ENCODE results near the gene DIAPH2. TPM values are rescaled to one million over a fixed set of nuclear protein-coding genes. Genes with fewer than 3 reads are reported as not detected.

Gene DIAPH2
- total and polyA plus RNA-seq, 2 experiments from 2014 or later, result 7.5 to 8.1 TPM

- H3K27ac ChIP-seq, result no peak overlapping the region
- no peaks in the 10 kb centered on the region for H3K79me2 ChIP-seq (ENCODE audit: insufficient read depth)
- H3K27me3 ChIP-seq (replicated peaks; ENCODE audit: insufficient read depth), result no peaks in the 10 kb centered on the region
- no peaks in the 10 kb centered on the region for H4K20me1 ChIP-seq (ENCODE audit: insufficient read depth)
- in situ Hi-C loops (cut with MboI), result no loop called here
- no peak overlapping the region for H2AFZ ChIP-seq
- no peaks in the 10 kb centered on the region for H3K4me1 ChIP-seq (ENCODE audit: insufficient read depth)
- no peaks in the 10 kb centered on the region for H3K9me2 ChIP-seq (ENCODE audit: insufficient read depth)
- H3K9ac ChIP-seq, result no peak overlapping the region
- no peaks in the 10 kb centered on the region for H3K36me3 ChIP-seq (ENCODE audit: low read depth)
- 59 to 62% methylated on average over 6 of the region's 6 CpGs for WGBS, 2 experiments (ENCODE audit: low coverage in 1 of 2, low lambda C conversion rate in 2 of 2, missing lambda C conversion rate in 2 of 2)
- no peaks in the 10 kb centered on the region for H3K9me3 ChIP-seq (ENCODE audit: low read depth)
- no peak overlapping the region for H3K4me3 ChIP-seq
- TF ChIP-seq EZH2 (IDR thresholded peaks at IDR 0.05; ENCODE audit: insufficient read depth, poor library complexity, severe bottlenecking), result no peak
- no peak for TF ChIP-seq EZH2phosphoT487 (IDR thresholded peaks at IDR 0.05; ENCODE audit: insufficient read depth, low read depth)
- DNase-seq, result no peak
- no peak overlapping the region for H3K4me2 ChIP-seq (ENCODE audit: unreplicated experiment)
- H3F3A ChIP-seq (ENCODE audit: insufficient read depth), result no peaks in the 10 kb centered on the region
Observed at GRCh38 chrX:97628807-97629596, 944.4 kb downstream of the DIAPH2 start.

GRCh38 chrX:97629597-97629985 lies 944.9 kb downstream of the DIAPH2 start:
- Histone ChIP-seq H3K9me3 (ENCODE audit: low read depth) (no peaks in the 10 kb centered on the region), H3K27me3 (replicated peaks; ENCODE audit: insufficient read depth) (no peaks in the 10 kb centered on the region), H3K9me2 (ENCODE audit: insufficient read depth) (no peaks in the 10 kb centered on the region), H3F3A (ENCODE audit: insufficient read depth) (no peaks in the 10 kb centered on the region), H3K9ac (no peak overlapping the region), H3K4me3 (no peak overlapping the region), H3K4me2 (ENCODE audit: unreplicated experiment) (no peak overlapping the region), H2AFZ (no peak overlapping the region), H4K20me1 (ENCODE audit: insufficient read depth) (no peaks in the 10 kb centered on the region), H3K27ac (no peak overlapping the region), H3K36me3 (ENCODE audit: low read depth) (no peaks in the 10 kb centered on the region), H3K4me1 (ENCODE audit: insufficient read depth) (no peaks in the 10 kb centered on the region), H3K79me2 (ENCODE audit: insufficient read depth) (no peaks in the 10 kb centered on the region)
- TF ChIP-seq EZH2 (IDR thresholded peaks at IDR 0.05; ENCODE audit: insufficient read depth, poor library complexity, severe bottlenecking) (no peak), EZH2phosphoT487 (IDR thresholded peaks at IDR 0.05; ENCODE audit: insufficient read depth, low read depth) (no peak)
- in situ Hi-C loops (cut with MboI), result no loop called here
- DNase-seq, result no peak

GRCh38 chrX:97633798-97634197 lies 949.2 kb downstream of the DIAPH2 start:
- no peak overlapping the region for H3K4me3 ChIP-seq
- H3K9ac ChIP-seq, result no peak overlapping the region
- no peaks in the 10 kb centered on the region for H3K36me3 ChIP-seq (ENCODE audit: low read depth)
- H3K27ac ChIP-seq, result no peak overlapping the region
- H3K4me2 ChIP-seq (ENCODE audit: unreplicated experiment), result no peak overlapping the region
- no peaks in the 10 kb centered on the region for H3F3A ChIP-seq (ENCODE audit: insufficient read depth)
- no peaks in the 10 kb centered on the region for H3K4me1 ChIP-seq (ENCODE audit: insufficient read depth)
- TF ChIP-seq EZH2phosphoT487 (IDR thresholded peaks at IDR 0.05; ENCODE audit: insufficient read depth, low read depth) (no peak), EZH2 (IDR thresholded peaks at IDR 0.05; ENCODE audit: insufficient read depth, poor library complexity, severe bottlenecking) (no peak)
- in situ Hi-C loops (cut with MboI), result no loop called here
- H3K27me3 ChIP-seq (replicated peaks; ENCODE audit: insufficient read depth), result no peaks in the 10 kb centered on the region
- WGBS, 2 experiments (ENCODE audit: low coverage in 1 of 2, low lambda C conversion rate in 2 of 2, missing lambda C conversion rate in 2 of 2), result 52 to 53% methylated on average over 4 of the region's 4 CpGs
- DNase-seq, result no peak
- no peaks in the 10 kb centered on the region for H3K9me2 ChIP-seq (ENCODE audit: insufficient read depth)
- H4K20me1 ChIP-seq (ENCODE audit: insufficient read depth), result no peaks in the 10 kb centered on the region
- no peaks in the 10 kb centered on the region for H3K79me2 ChIP-seq (ENCODE audit: insufficient read depth)
- H2AFZ ChIP-seq, result no peak overlapping the region
- no peaks in the 10 kb centered on the region for H3K9me3 ChIP-seq (ENCODE audit: low read depth)

GRCh38 chrX:97636473-97637140 lies 952.0 kb downstream of the DIAPH2 start:
- Histone ChIP-seq H4K20me1 (ENCODE audit: insufficient read depth) (no peaks in the 10 kb centered on the region), H3K4me2 (ENCODE audit: unreplicated experiment) (no peak overlapping the region), H3K27me3 (replicated peaks; ENCODE audit: insufficient read depth) (no peaks in the 10 kb centered on the region), H3K36me3 (ENCODE audit: low read depth) (no peaks in the 10 kb centered on the region), H3K9me3 (ENCODE audit: low read depth) (no peaks in the 10 kb centered on the region), H3K4me1 (ENCODE audit: insufficient read depth) (no peaks in the 10 kb centered on the region), H3K4me3 (no peak overlapping the region), H3K9ac (no peak overlapping the region), H3K27ac (no peak overlapping the region), H3K9me2 (ENCODE audit: insufficient read depth) (no peaks in the 10 kb centered on the region), H2AFZ (no peak overlapping the region), H3K79me2 (ENCODE audit: insufficient read depth) (no peaks in the 10 kb centered on the region), H3F3A (ENCODE audit: insufficient read depth) (no peaks in the 10 kb centered on the region)
- DNase-seq, result no peak
- in situ Hi-C loops (cut with MboI), result no loop called here
- 28 to 30% methylated on average over 4 to 5 of the region's 5 CpGs for WGBS, 2 experiments (ENCODE audit: low coverage in 1 of 2, low lambda C conversion rate in 2 of 2, missing lambda C conversion rate in 2 of 2)
- TF ChIP-seq EZH2 (IDR thresholded peaks at IDR 0.05; ENCODE audit: insufficient read depth, poor library complexity, severe bottlenecking) (no peak), EZH2phosphoT487 (IDR thresholded peaks at IDR 0.05; ENCODE audit: insufficient read depth, low read depth) (no peak)

Measured in GM23248 (cell line).